B cell (primary cell): ENCODE results near the gene TMEM255B.

Source experiments
- EZH2 ChIP-seq: IDR thresholded peaks from 2 replicates; pipeline ENCODE4 v1.6.1; 2012; ENCODE audit warnings: borderline replicate concordance, low read depth, mild to moderate bottlenecking, moderate library complexity, low read length; ENCODE audit not compliant: insufficient read depth, poor library complexity, severe bottlenecking
- TF ChIP-seq, protein P1 (sequence below): fragments of 200-600 bp; IDR thresholded peaks from one replicate; pipeline ENCODE4 v1.8.0; 2022; ENCODE audit warnings: antibody characterized with exemption, mild to moderate bottlenecking

DNA sequence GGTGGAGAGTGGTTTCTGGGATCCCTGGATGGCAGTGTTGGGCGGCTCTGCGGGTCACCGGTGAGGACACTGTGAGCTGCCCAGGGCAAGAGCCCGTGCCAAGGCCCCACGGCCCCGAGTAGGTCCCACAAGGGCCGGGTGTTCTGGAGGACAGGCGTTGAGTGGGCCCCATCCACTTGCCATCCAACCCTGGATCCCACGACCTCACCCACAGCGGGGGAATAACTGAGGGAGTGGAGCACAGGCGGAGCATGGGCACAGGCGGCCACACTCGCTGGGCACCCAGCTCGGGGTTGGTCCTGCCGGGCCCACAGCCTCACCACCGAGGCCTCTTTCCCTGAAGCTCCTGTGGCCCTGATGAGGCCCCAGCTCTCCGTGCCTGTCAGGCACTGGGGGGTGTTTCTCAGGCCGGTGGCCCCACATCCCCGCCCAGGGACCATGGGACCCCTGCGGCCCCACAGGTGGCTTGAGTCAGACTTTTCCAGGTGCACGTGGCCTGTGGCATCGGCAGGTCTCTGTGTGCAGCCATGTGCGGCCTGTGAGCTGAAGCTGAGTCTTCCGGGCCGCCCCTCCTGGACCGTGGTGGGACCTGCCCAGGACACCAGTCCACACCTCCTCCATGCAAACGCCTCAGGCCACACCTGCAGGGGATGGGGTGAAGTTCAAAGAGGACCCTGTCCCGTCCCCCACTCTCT lies 16.6 kb downstream of the TMEM255B start:
- TF ChIP-seq, protein P1, sequence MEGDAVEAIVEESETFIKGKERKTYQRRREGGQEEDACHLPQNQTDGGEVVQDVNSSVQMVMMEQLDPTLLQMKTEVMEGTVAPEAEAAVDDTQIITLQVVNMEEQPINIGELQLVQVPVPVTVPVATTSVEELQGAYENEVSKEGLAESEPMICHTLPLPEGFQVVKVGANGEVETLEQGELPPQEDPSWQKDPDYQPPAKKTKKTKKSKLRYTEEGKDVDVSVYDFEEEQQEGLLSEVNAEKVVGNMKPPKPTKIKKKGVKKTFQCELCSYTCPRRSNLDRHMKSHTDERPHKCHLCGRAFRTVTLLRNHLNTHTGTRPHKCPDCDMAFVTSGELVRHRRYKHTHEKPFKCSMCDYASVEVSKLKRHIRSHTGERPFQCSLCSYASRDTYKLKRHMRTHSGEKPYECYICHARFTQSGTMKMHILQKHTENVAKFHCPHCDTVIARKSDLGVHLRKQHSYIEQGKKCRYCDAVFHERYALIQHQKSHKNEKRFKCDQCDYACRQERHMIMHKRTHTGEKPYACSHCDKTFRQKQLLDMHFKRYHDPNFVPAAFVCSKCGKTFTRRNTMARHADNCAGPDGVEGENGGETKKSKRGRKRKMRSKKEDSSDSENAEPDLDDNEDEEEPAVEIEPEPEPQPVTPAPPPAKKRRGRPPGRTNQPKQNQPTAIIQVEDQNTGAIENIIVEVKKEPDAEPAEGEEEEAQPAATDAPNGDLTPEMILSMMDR = no peak
- TF ChIP-seq EZH2 = no peak
